HS-5 (cell line): ENCODE results near the gene GOSR2.
"Not testable (repeated sequence)": the region's sequence is repeated elsewhere in the genome, so short reads cannot be mapped to it uniquely, and the experiment has no call there.

Experiments used
- DNase-seq: peaks from one replicate; pipeline ENCODE4 v3.0.0-alpha.2; 2012; ENCODE audit warnings: low read depth

The GOSR2 gene

GRCh38 chr17:46930051-46930450 is 7.1 kb downstream of the GOSR2 start:
- no peak for DNase-seq

GRCh38 chr17:46931596-46931995 is 8.6 kb downstream of the GOSR2 start:
- no peak for DNase-seq

- no peak for DNase-seq
Observed at GRCh38 chr17:46935658-46936266, 12.8 kb downstream of the GOSR2 start.

GRCh38 chr17:46940692-46941404 is 17.9 kb downstream of the GOSR2 start:
- no peak for DNase-seq

- no peak for DNase-seq
Observed at GRCh38 chr17:46942441-46943217, 19.7 kb downstream of the GOSR2 start.

GRCh38 chr17:46943218-46943500 is 20.2 kb downstream of the GOSR2 start:
- no peak for DNase-seq

GRCh38 chr17:46943501-46944393 is 20.8 kb downstream of the GOSR2 start:
- DNase-seq = no peak

GRCh38 chr17:46944931-46945330 is 22.0 kb downstream of the GOSR2 start:
- no peak for DNase-seq

GRCh38 chr17:46947216-46947615 is 24.3 kb downstream of the GOSR2 start:
- DNase-seq = no peak

- DNase-seq = no peak
Observed at GRCh38 chr17:46948544-46948943, 25.6 kb downstream of the GOSR2 start.

- no peak for DNase-seq
Observed at GRCh38 chr17:46949291-46950174, 26.6 kb downstream of the GOSR2 start.

GRCh38 chr17:46950342-46950996 is 27.5 kb downstream of the GOSR2 start:
- no peak for DNase-seq

- no peak for DNase-seq
Observed at GRCh38 chr17:46950997-46951621, 28.1 kb downstream of the GOSR2 start.

- no peak for DNase-seq
Observed at GRCh38 chr17:46951706-46952105, 28.7 kb downstream of the GOSR2 start.

GRCh38 chr17:46952115-46952514 is 29.2 kb downstream of the GOSR2 start:
- DNase-seq = no peak

GRCh38 chr17:46953191-46953590 is 30.2 kb downstream of the GOSR2 start:
- not testable (repeated sequence) for DNase-seq

GRCh38 chr17:46958041-46958591 is 35.2 kb downstream of the GOSR2 start:
- no peak for DNase-seq

GRCh38 chr17:46960152-46960551 is 37.2 kb downstream of the GOSR2 start:
- DNase-seq = no peak

- DNase-seq = no peak
Observed at GRCh38 chr17:46962374-46962790, 39.4 kb downstream of the GOSR2 start.

GRCh38 chr17:46963571-46963970 is 40.6 kb downstream of the GOSR2 start:
- DNase-seq = no peak
